ENCODE data around the gene FANCG.

Gene FANCG

GRCh38 chr9:35105571-35106342 is 26.0 kb upstream of the FANCG start:
- peaks cover 0 to 52% (median 36%) of the 10 kb centered on the region in 4 donors for H3K4me1 ChIP-seq
- no peak overlapping the region for H3K4me3 ChIP-seq
- no peaks in the 10 kb centered on the region for H3K27me3 ChIP-seq
- peaks cover 43 to 53% (median 47%) of the 10 kb centered on the region in 3 donors for H3K36me3 ChIP-seq
- intact Hi-C loops (cut with DNase I; ENCODE audit: low total_unique reads): no loop called here
- no peak overlapping the region for H3K27ac ChIP-seq
- DNase-seq: peak in 1 of 2 donors; percentile 59
- no peak for TF ChIP-seq CTCF (IDR thresholded peaks at IDR 0.05)
- no peaks in the 10 kb centered on the region for H3K9me3 ChIP-seq

GRCh38 chr9:35105126-35105525 is 25.4 kb upstream of the FANCG start:
- Histone ChIP-seq H3K9me3 (no peaks in the 10 kb centered on the region), H3K27ac (no peak overlapping the region), H3K4me1 (peaks cover 0 to 46% (median 30%) of the 10 kb centered on the region in 4 donors), H3K27me3 (no peaks in the 10 kb centered on the region), H3K4me3 (no peak overlapping the region), H3K36me3 (peaks cover 47 to 60% (median 53%) of the 10 kb centered on the region in 3 donors)
- peak in 1 of 2 donors; percentile 55 for DNase-seq
- intact Hi-C loops (cut with DNase I; ENCODE audit: low total_unique reads): no loop called here
- TF ChIP-seq CTCF (IDR thresholded peaks at IDR 0.05): no peak

- H3K27ac ChIP-seq: peak overlapping the region in 1 of 2 donors; percentile 86
- TF ChIP-seq CTCF (IDR thresholded peaks at IDR 0.05): no peak
- H3K27me3 ChIP-seq: no peaks in the 10 kb centered on the region
- H3K36me3 ChIP-seq: peaks cover 47 to 65% (median 58%) of the 10 kb centered on the region in 3 donors
- H3K4me3 ChIP-seq: no peak overlapping the region
- intact Hi-C loops (cut with DNase I; ENCODE audit: low total_unique reads): no loop called here
- peaks cover 0 to 40% (median 27%) of the 10 kb centered on the region in 4 donors for H3K4me1 ChIP-seq
- no peaks in the 10 kb centered on the region for H3K9me3 ChIP-seq
- peak in 1 of 2 donors; percentile 11 for DNase-seq
Measured at GRCh38 chr9:35104586-35104985, 24.8 kb upstream of the FANCG start.

- intact Hi-C loops (cut with DNase I; ENCODE audit: low total_unique reads): no loop called here
Measured at GRCh38 chr9:35103660-35104191, 24.0 kb upstream of the FANCG start.

More at GRCh38 chr9:35103660-35104191, 24.0 kb upstream of the FANCG start:
- Histone ChIP-seq H3K36me3 (peaks cover 47 to 70% (median 63%) of the 10 kb centered on the region in 3 donors), H3K27me3 (no peaks in the 10 kb centered on the region), H3K4me1 (peaks cover 0 to 34% (median 21%) of the 10 kb centered on the region in 4 donors), H3K27ac (peak overlapping the region; percentile 86), H3K4me3 (peak overlapping the region; percentile 58 to 67), H3K9me3 (no peaks in the 10 kb centered on the region)
- DNase-seq: no peak
- TF ChIP-seq CTCF (IDR thresholded peaks at IDR 0.05): no peak

Data from tibial artery (tissue), 4 donors.